Stimulated activated naive B cell treated with anti-CD40 and anti-IgM and Interleukin-4, amounts not matched to agents 10 μg/mL and 1 μg/mL and 100 μg/mL, for 72 hours (primary cell): ENCODE results near the gene ZNF821.

ENCODE experiments used
- ATAC-seq, 2 donors: fragments of 150-1000 bp; cut with Tn5 transposase; replicated peaks; 2 replicates each; pipeline ENCODE4 v1.10.0; 2021; ENCODE audit warnings: moderate library complexity in 1 of 2
- DNase-seq: peaks from one replicate; pipeline ENCODE4 v3.0.0; 2021
- H3K27ac Mint-ChIP-seq: one replicate; pipeline ENCODE4 v1.8.0; 2022; ENCODE audit warnings: mild to moderate bottlenecking, mixed read lengths
- H3K27me3 Mint-ChIP-seq, 2 donors: one replicate each; pipeline ENCODE4 v1.8.0; 2022; ENCODE audit warnings: mixed read lengths in 2 of 2
- H3K36me3 Mint-ChIP-seq, 2 donors: one replicate each; pipeline ENCODE4 v1.8.0; 2022; ENCODE audit warnings: mixed read lengths in 2 of 2, mild to moderate bottlenecking in 1 of 2
- H3K4me1 Mint-ChIP-seq, 2 donors: one replicate each; pipeline ENCODE4 v1.8.0; 2022; ENCODE audit warnings: mixed read lengths in 2 of 2, mild to moderate bottlenecking in 1 of 2
- H3K4me3 Mint-ChIP-seq, 2 donors: one replicate each; pipeline ENCODE4 v1.8.0; 2022; ENCODE audit warnings: mild to moderate bottlenecking in 2 of 2, mixed read lengths in 2 of 2, moderate library complexity in 1 of 2
- H3K9me3 Mint-ChIP-seq, 2 donors: one replicate each; pipeline ENCODE4 v1.8.0; 2022; ENCODE audit warnings: mixed read lengths in 2 of 2, mild to moderate bottlenecking in 1 of 2

The ZNF821 gene

DNA sequence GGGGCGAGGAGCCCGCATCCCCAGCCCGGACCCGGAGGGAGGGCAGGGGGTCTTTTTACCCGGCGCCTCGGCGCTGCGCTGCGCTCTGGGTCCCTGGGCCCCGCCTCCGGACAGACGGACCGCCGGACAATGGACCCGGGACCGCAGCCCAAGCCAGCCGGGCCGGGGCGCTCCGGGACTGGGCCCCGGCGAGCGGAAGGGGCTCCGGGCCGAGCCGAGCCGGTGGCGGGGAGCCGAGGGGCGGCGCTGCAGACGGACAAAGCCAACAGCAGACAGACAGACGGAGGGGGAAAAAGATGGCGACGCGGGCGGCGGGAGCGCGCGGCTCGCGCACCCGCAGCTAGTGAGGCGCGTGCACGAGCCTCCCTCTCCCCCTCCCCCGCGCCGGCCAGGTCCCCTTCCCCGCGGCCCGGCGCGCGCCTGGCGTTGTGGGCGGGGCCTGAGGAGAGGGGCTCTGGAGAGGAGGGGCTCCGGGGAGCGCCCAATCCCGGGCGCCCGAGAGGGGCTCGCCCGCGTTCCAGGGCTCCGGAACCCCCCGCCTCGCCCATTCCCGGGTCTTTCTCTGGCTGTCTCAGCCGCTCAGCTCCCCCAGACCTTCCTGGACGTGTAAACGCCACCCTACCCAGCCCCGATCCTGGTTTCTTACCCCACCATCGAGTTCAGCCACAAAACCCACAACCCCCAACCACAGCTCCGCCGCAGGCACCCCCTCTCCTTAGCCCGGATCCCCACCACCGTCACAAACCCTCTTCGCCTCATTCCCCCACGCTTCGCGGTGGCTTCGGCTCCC lies at the start of gene ZNF821:
ZNF821 (minus strand) TSS at position 334 of the 790 bp plus-strand sequence. CDS start 4,236 bp downstream, outside the sequence.
- H3K4me1 Mint-ChIP-seq, result peaks cover 30 to 52% of the 10 kb centered on the region in 2 donors
- peak within 1 kb of the TSS; percentile 99 for H3K27ac Mint-ChIP-seq
- H3K9me3 Mint-ChIP-seq, result no peaks in the 10 kb centered on the region
- no peaks in the 10 kb centered on the region for H3K27me3 Mint-ChIP-seq
- DNase-seq (peak; percentile 65), ATAC-seq (peak; percentile 60 to 71)
- peak within 1 kb of the TSS; percentile 99 to 100 for H3K4me3 Mint-ChIP-seq
- peaks cover 4 to 7% of the 10 kb centered on the region in 2 donors for H3K36me3 Mint-ChIP-seq

DNA sequence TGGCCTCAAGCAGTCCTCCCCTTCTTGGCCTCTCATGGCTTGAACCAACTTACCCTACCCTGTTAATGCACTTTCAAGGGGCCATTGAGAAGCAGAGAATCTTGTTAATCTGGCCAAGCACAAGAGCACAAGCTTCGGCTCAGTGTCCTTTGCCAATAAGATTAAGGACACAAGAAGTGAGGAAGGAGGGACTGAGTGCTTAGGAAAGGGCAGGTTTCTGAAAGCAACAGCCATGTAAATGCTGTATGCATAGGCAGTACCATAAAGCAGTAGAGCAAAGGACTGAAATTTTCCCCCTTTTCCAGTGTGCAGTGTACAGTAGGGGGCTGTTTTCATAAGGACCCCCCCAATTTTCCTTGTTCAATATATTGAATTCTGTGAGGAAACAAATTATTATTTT lies 49.0 kb upstream of the ZNF821 start:
- ATAC-seq, result no peak
- H3K27me3 Mint-ChIP-seq, result no peaks in the 10 kb centered on the region

GRCh38 chr16:71931599-71931998 lies 47.6 kb upstream of the ZNF821 start:
- Mint-ChIP-seq H3K27me3 (no peaks in the 10 kb centered on the region), H3K4me3 (no peak overlapping the region), H3K4me1 (peaks cover 7 to 21% of the 10 kb centered on the region in 2 donors), H3K36me3 (peaks cover 18 to 41% of the 10 kb centered on the region in 2 donors), H3K27ac (no peak overlapping the region), H3K9me3 (no peaks in the 10 kb centered on the region)
- ATAC-seq, result no peak
- DNase-seq, result no peak

More for the DNA sequence above, 49.0 kb upstream of the ZNF821 start:
- Mint-ChIP-seq H3K4me3 (no peak overlapping the region), H3K27ac (peak overlapping the region; percentile 69), H3K9me3 (no peaks in the 10 kb centered on the region), H3K4me1 (peaks cover 7 to 14% of the 10 kb centered on the region in 2 donors), H3K36me3 (peaks cover 7 to 29% of the 10 kb centered on the region in 2 donors)
- no peak for DNase-seq

DNA sequence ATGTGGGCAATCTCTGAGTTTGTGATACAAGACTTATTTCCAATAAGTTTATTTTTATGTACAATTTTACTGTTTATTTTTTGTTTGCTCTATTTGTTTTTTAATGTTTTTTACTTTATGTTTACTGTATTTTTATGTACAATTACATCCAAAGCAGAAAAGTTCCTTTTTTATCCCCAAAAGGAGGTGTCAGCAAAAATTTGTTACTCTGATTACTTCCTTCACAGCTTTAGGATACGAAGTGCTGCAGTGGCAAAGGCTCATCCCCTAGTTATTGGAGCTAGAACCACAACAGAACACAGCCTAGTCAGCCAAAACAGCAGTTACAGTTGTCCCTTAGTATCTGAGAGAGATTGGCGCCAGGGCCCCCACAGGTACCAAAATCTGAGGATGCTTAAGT lies 47.0 kb upstream of the ZNF821 start:
- H3K9me3 Mint-ChIP-seq, result no peaks in the 10 kb centered on the region
- no peak overlapping the region for H3K4me3 Mint-ChIP-seq
- peaks cover 22 to 45% of the 10 kb centered on the region in 2 donors for H3K36me3 Mint-ChIP-seq
- ATAC-seq (no peak), DNase-seq (no peak)
- H3K27ac Mint-ChIP-seq, result no peak overlapping the region
- peaks cover 7 to 21% of the 10 kb centered on the region in 2 donors for H3K4me1 Mint-ChIP-seq
- H3K27me3 Mint-ChIP-seq, result no peaks in the 10 kb centered on the region

GRCh38 chr16:71930013-71930563 lies 46.1 kb upstream of the ZNF821 start:
- peak overlapping the region; percentile 27 for H3K27ac Mint-ChIP-seq
- H3K4me3 Mint-ChIP-seq, result no peak overlapping the region

DNA sequence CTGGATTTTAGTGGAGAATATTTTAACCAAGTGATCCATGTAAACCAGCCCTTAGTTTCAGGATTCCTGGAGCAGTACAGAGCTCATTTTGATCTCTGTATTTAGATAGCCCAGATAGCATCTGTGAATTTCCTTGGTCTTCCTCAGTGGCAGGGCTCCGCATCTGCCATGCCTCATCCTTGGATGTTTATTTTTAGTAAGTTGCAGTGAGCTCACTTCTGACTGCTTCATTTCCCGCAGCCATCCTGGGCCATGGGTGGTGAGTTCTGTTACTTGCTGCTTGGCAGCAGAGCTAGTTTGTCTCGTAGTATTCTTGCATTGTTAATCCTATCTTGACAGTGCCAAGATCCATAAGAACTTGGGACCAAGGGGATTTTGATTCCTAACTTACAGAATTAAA lies 45.1 kb upstream of the ZNF821 start:
- H3K36me3 Mint-ChIP-seq, result peaks cover 25 to 39% of the 10 kb centered on the region in 2 donors
- peaks cover 7 to 17% of the 10 kb centered on the region in 2 donors for H3K4me1 Mint-ChIP-seq
- ATAC-seq, result no peak
- no peaks in the 10 kb centered on the region for H3K9me3 Mint-ChIP-seq
- no peak overlapping the region for H3K4me3 Mint-ChIP-seq
- no peaks in the 10 kb centered on the region for H3K27me3 Mint-ChIP-seq
- no peak for DNase-seq
- H3K27ac Mint-ChIP-seq, result no peak overlapping the region

More at GRCh38 chr16:71930013-71930563, 46.1 kb upstream of the ZNF821 start:
- Mint-ChIP-seq H3K9me3 (no peaks in the 10 kb centered on the region), H3K4me1 (peaks cover 7 to 21% of the 10 kb centered on the region in 2 donors), H3K36me3 (peaks cover 22 to 42% of the 10 kb centered on the region in 2 donors), H3K27me3 (no peaks in the 10 kb centered on the region)
- ATAC-seq (no peak), DNase-seq (no peak)

DNA sequence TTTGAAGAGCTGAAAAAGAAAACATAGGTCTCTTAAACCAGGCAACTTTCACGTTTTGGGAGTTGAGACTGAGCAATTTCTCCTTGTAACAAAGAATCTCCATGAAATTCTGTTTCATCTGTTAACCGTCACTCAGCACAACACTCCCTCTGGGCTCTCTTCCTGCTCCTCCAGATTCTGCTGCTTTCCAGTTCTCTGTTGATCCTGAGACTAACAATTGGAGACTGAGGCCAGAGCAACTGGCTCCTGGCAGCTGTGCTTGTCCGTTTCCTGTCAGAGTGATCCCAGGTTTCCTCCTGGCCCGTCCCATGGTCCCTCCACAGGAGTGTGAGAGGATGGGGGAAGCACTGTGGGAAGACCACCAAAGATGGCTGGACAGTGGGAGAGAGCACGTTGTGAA lies 43.8 kb upstream of the ZNF821 start:
- Mint-ChIP-seq H3K4me3 (no peak overlapping the region), H3K27ac (no peak overlapping the region), H3K36me3 (peaks cover 31 to 39% of the 10 kb centered on the region in 2 donors), H3K4me1 (peaks cover 7 to 14% of the 10 kb centered on the region in 2 donors), H3K27me3 (no peaks in the 10 kb centered on the region), H3K9me3 (no peaks in the 10 kb centered on the region)
- no peak for ATAC-seq
- DNase-seq, result no peak

GRCh38 chr16:71927383-71927782 lies 43.4 kb upstream of the ZNF821 start:
- no peaks in the 10 kb centered on the region for H3K27me3 Mint-ChIP-seq
- ATAC-seq, result no peak
- peak overlapping the region; percentile 31 for H3K27ac Mint-ChIP-seq
- no peaks in the 10 kb centered on the region for H3K9me3 Mint-ChIP-seq
- peaks cover 34 to 41% of the 10 kb centered on the region in 2 donors for H3K36me3 Mint-ChIP-seq
- peaks cover 7 to 14% of the 10 kb centered on the region in 2 donors for H3K4me1 Mint-ChIP-seq
- no peak overlapping the region for H3K4me3 Mint-ChIP-seq
- DNase-seq, result no peak

DNA sequence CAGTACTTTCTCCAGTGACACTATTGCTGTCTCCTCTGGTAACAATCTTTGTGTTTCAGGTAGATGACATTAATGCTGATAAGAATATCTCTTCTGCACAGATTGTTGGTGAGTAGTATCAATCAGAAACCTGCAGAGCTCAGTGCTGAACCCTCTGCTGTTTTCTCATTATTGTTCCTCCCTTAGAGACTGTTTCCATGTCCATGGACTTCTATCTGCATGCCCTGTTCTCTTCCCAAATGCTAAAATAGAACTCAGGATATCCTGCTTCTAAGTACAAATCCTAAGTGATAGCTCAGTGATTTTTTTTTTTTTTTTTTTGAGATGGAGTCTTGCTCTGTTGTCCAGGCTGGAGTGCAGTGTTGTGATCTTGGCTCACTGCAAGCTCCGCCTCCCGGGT lies 40.7 kb upstream of the ZNF821 start:
- ATAC-seq (no peak), DNase-seq (no peak)
- Mint-ChIP-seq H3K4me1 (peaks cover 7 to 9% of the 10 kb centered on the region in 2 donors), H3K27me3 (no peaks in the 10 kb centered on the region), H3K4me3 (no peak overlapping the region), H3K9me3 (no peaks in the 10 kb centered on the region), H3K27ac (no peak overlapping the region), H3K36me3 (peaks cover 47 to 50% of the 10 kb centered on the region in 2 donors)

GRCh38 chr16:71923941-71924690 lies 40.1 kb upstream of the ZNF821 start:
- Mint-ChIP-seq H3K27ac (peak overlapping the region; percentile 31), H3K4me3 (no peak overlapping the region), H3K9me3 (no peaks in the 10 kb centered on the region), H3K36me3 (peaks cover 52 to 55% of the 10 kb centered on the region in 2 donors), H3K4me1 (peaks cover 10 to 11% of the 10 kb centered on the region in 2 donors), H3K27me3 (no peaks in the 10 kb centered on the region)
- DNase-seq (no peak), ATAC-seq (no peak)

DNA sequence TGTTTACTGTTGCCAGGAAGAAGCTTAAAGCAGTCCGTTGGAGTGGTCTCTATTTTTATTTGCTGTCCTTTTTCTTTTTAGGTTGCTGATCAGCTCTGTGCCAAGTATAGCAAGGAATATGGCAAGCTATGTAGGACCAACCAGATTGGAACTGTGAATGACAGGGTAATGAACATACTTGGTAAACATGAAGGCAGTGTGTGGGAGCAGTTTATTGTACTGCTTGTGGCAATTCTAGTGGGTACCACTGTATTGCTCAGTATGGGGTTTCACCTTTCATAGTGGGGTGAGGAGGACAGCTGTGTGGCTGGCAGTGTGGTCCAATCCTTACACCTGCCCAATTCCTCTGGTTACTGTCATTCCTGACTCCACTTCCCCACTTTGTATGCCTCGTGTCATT lies 36.7 kb upstream of the ZNF821 start:
- ATAC-seq (no peak), DNase-seq (no peak)
- peaks cover 53 to 63% of the 10 kb centered on the region in 2 donors for H3K36me3 Mint-ChIP-seq
- H3K4me3 Mint-ChIP-seq, result no peak overlapping the region
- no peaks in the 10 kb centered on the region for H3K27me3 Mint-ChIP-seq
- H3K9me3 Mint-ChIP-seq, result no peaks in the 10 kb centered on the region
- H3K4me1 Mint-ChIP-seq, result peaks cover 23 to 27% of the 10 kb centered on the region in 2 donors
- peak overlapping the region; percentile 51 for H3K27ac Mint-ChIP-seq

GRCh38 chr16:71919035-71919434 lies 35.1 kb upstream of the ZNF821 start:
- Mint-ChIP-seq H3K27me3 (no peaks in the 10 kb centered on the region), H3K9me3 (no peaks in the 10 kb centered on the region), H3K4me3 (no peak overlapping the region), H3K36me3 (peaks cover 61 to 74% of the 10 kb centered on the region in 2 donors), H3K27ac (no peak overlapping the region), H3K4me1 (peaks cover 32 to 43% of the 10 kb centered on the region in 2 donors)
- peak; percentile 96 to 98 for ATAC-seq
- DNase-seq, result peak; percentile 12

DNA sequence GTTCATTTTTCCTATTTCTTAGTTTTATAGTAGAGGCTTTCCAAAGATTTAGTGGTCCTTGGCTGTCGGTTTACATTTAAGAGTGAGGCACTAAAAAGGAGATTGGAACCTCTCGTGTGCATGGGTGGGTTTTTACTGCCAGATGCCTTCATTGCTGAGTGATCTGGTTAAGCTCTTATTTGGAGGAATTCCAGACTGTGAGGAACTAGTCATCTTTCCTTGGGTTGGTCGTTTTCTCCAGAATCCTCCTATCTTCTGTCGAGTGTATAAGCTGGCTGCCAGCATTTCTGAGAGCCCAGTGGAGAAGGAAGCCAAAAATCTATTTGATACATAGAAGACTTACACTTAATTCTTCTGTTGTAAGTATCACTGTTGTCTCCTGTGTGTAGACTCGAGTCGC lies 33.9 kb upstream of the ZNF821 start:
- peak overlapping the region; percentile 51 for H3K27ac Mint-ChIP-seq

DNA sequence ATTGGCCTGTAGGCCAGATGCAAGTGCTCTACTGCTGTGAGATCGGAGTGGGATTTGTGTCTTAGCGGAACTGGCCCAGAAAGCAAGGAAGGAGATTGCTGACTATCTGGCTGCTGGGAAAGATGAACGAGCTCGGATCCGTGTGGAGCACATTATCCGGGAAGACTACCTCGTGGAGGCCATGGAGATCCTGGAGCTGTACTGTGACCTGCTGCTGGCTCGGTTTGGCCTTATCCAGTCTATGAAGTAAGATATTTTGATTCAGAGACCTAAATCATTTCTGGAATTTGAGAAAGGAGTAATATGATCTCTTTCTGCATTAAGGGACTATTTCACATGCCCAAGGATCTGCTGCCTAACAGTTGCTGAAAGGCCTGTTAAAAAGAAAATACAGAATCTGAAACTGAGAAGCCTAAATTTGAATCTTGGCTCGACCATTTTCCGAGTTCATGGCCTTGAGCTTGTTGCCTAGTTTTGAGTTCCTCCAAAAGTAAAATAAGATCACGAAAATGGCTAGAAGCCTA lies 32.5 kb upstream of the ZNF821 start:
- H3K36me3 Mint-ChIP-seq, result peaks cover 58 to 74% of the 10 kb centered on the region in 2 donors
- no peaks in the 10 kb centered on the region for H3K27me3 Mint-ChIP-seq
- H3K4me1 Mint-ChIP-seq, result peaks cover 35 to 59% of the 10 kb centered on the region in 2 donors
- H3K27ac Mint-ChIP-seq, result peak overlapping the region; percentile 28
- DNase-seq (no peak), ATAC-seq (no peak)
- H3K4me3 Mint-ChIP-seq, result no peak overlapping the region
- no peaks in the 10 kb centered on the region for H3K9me3 Mint-ChIP-seq

More for the DNA sequence above, 33.9 kb upstream of the ZNF821 start:
- ATAC-seq (no peak), DNase-seq (no peak)
- peaks cover 61 to 74% of the 10 kb centered on the region in 2 donors for H3K36me3 Mint-ChIP-seq
- H3K27me3 Mint-ChIP-seq, result no peaks in the 10 kb centered on the region
- H3K4me3 Mint-ChIP-seq, result no peak overlapping the region
- H3K9me3 Mint-ChIP-seq, result no peaks in the 10 kb centered on the region
- H3K4me1 Mint-ChIP-seq, result peaks cover 31 to 54% of the 10 kb centered on the region in 2 donors
